GM06990 (cell line): ENCODE measurements around the gene OGA.
A peak's percentile ranks its signal among the peaks of the same experiment; 100 is the strongest.

Experiments
- DNase-seq: peaks from one replicate; pipeline ENCODE4 v3.0.0-alpha.2; 2011; ENCODE audit not compliant: insufficient read length; ENCODE audit errors: extremely low read depth
- H3K27me3 ChIP-seq: replicated peaks from 2 replicates; pipeline ENCODE4 v1.6.0; 2011; ENCODE audit warnings: low read length; ENCODE audit not compliant: control insufficient read depth, insufficient read depth
- H3K36me3 ChIP-seq: 2 replicates; pipeline ENCODE4 v1.5.1; 2011; ENCODE audit warnings: low read length; ENCODE audit not compliant: control insufficient read depth, insufficient read depth
- H3K4me3 ChIP-seq: replicated peaks from 2 replicates; pipeline ENCODE4 v1.5.1; 2011; ENCODE audit warnings: low read depth, mild to moderate bottlenecking, control low read depth, low read length
- TF ChIP-seq, protein P1 (sequence below): IDR thresholded peaks from 2 replicates; pipeline ENCODE4 v1.5.1; 2011; ENCODE audit warnings: low read length, control low read depth, mild to moderate bottlenecking, inconsistent platforms; ENCODE audit not compliant: insufficient read depth, poor library complexity, severe bottlenecking

The OGA gene

GRCh38 chr10:101783736-101784118 is 34.5 kb downstream of the OGA start:
- TF ChIP-seq, protein P1, sequence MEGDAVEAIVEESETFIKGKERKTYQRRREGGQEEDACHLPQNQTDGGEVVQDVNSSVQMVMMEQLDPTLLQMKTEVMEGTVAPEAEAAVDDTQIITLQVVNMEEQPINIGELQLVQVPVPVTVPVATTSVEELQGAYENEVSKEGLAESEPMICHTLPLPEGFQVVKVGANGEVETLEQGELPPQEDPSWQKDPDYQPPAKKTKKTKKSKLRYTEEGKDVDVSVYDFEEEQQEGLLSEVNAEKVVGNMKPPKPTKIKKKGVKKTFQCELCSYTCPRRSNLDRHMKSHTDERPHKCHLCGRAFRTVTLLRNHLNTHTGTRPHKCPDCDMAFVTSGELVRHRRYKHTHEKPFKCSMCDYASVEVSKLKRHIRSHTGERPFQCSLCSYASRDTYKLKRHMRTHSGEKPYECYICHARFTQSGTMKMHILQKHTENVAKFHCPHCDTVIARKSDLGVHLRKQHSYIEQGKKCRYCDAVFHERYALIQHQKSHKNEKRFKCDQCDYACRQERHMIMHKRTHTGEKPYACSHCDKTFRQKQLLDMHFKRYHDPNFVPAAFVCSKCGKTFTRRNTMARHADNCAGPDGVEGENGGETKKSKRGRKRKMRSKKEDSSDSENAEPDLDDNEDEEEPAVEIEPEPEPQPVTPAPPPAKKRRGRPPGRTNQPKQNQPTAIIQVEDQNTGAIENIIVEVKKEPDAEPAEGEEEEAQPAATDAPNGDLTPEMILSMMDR: no peak
- Histone ChIP-seq H3K4me3 (peak overlapping the region; percentile 86), H3K36me3 (peaks cover 2% of the 10 kb centered on the region; the same call in 1 of the 2 replicates), H3K27me3 (no peaks in the 10 kb centered on the region)
- DNase-seq: no peak

DNA sequence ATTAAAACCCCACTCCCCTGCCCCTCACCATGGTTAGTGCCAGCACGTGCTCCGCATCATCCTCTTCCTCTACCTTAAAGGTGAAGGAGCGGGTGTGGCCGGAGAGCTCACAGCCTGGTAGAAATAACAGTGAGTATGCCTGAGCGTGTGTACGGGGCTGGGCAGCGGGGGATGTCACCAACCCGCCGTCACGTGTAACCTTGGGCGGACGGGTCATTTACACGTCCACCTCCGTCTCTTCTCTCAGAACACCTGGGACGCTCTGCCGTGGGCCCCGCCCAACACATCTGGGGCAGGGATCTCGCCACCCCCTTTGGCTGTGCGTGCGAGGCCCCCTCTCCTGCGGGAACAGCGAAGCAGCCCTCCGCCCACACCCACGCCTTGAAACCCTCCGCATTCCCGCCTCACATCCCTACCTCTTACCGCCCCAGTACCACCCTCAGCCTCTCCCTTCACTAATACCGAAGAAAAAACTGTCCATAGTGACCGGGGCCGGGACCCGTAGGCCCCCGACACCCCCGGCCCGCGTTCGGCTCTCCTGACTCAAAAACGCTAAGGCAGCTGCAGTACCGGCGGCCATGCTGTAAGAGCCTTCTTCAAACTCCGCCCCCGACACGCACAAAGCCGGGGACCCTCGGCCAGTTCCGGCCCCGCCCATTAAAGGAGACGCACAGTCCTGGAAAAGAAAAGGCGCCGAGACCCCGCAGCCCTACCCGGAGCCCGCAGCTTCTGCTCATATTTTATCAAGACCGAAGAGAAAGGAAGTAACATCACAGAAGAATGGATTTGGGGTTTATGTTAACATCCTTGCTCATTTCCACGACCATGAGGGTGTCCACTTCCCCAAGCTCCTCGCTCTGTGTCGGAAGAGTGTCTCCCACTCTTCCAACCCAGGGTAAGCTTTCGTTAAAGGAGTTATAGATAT is 35.2 kb downstream of the OGA start, which contains the start of gene NPM3:
TSS of gene NPM3 (minus strand) at position 636 of the 925 bp plus-strand sequence. CDS start at position 580, 56 bp downstream.
- DNase-seq: peak; percentile 80
- Histone ChIP-seq H3K4me3 (peak within 1 kb of the TSS; percentile 86), H3K36me3 (peaks cover 2% of the 10 kb centered on the region; the same call in 1 of the 2 replicates), H3K27me3 (no peaks in the 10 kb centered on the region)
- TF ChIP-seq, protein P1: no peak

DNA sequence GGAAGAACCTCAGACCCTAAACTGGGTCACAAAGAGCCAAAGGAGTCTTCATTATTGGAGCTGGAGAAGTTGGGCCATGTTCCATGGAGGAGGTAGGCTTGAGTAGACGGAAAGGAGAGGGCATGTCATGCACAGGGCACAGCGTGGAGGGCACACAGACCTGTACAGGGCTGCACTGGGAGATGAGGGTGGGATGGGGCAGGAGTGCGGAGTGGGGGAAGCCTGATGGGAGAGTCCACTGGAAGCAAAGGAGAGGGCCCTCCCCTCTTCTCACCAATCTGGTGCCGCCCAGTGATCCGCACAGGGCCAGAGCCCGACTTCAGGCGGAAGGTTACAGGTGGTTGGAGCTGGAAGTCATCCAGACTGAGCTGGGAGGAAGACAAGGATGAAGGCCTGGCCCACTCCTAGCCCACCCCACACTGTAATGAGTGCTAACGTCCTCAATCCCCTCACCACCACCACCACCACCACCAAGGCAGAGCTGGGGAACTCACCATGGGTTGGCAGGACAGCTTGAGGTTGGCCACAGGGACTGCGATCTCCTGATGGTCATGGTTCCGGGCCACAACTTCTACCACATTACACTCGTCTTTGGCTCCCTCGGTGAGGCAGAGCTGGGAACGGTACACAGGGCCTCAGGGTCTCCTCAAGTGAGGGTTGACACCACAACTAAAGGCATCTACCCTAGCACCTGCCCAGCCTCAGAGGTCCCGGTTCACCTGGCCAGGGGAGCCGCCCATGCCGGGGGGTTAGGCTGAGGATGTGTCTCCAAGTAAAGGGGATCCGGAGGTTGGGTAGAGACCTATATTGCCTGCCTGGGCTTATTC is 36.0 kb downstream of the OGA start:
- H3K36me3 ChIP-seq: peaks cover 2% of the 10 kb centered on the region; the same call in 1 of the 2 replicates
- DNase-seq: no peak
- no peaks in the 10 kb centered on the region; the same call in 1 of the 2 replicates for H3K27me3 ChIP-seq
- peak overlapping the region; percentile 86 for H3K4me3 ChIP-seq
- TF ChIP-seq, protein P1: no peak

GRCh38 chr10:101781655-101781983 is 36.6 kb downstream of the OGA start:
- Histone ChIP-seq H3K36me3 (peaks cover 2% of the 10 kb centered on the region; the same call in 1 of the 2 replicates), H3K4me3 (no peak overlapping the region)
- DNase-seq: no peak

More at GRCh38 chr10:101781655-101781983, 36.6 kb downstream of the OGA start:
- TF ChIP-seq, protein P1: no peak
- no peaks in the 10 kb centered on the region; the same call in 1 of the 2 replicates for H3K27me3 ChIP-seq
